Gastroesophageal sphincter (tissue), 4 donors: ENCODE results near the gene ZNF555. TPM values are rescaled to one million over a fixed set of nuclear protein-coding genes. Genes with fewer than 3 reads are reported as not detected.
"Not testable (repeated sequence)": the region's sequence is repeated elsewhere in the genome, so short reads cannot be mapped to it uniquely, and the experiment has no call there.

Experiments used
- ATAC-seq: fragments of 150-250 bp; one replicate; pipeline ENCODE4 v1.9.1; 2016; ENCODE audit warnings: mild to moderate bottlenecking, moderate library complexity
- H3K27ac ChIP-seq, 4 donors: fragments of 200-600 bp; sonication (generic) in 3 of 4; 1 replicate in 3 of 4; 2 replicates in 1 of 4; pipeline ENCODE4 v1.5.1; 2016 to 2019
- H3K27me3 ChIP-seq: fragments of 200-600 bp; sonication (generic); one replicate; pipeline ENCODE4 v1.5.1; 2019
- H3K36me3 ChIP-seq, 2 donors: fragments of 200-600 bp; sonication (generic); one replicate each; pipeline ENCODE4 v1.5.1; 2019; ENCODE audit warnings: control low read depth in 1 of 2
- H3K4me1 ChIP-seq, 3 donors: fragments of 200-600 bp; sonication (generic); 1 replicate in 2 of 3; 2 replicates in 1 of 3; pipeline ENCODE4 v1.5.1; 2016 to 2019; ENCODE audit warnings: control low read depth in 2 of 3
- H3K4me3 ChIP-seq, 2 donors: fragments of 200-600 bp; sonication (generic); one replicate each; pipeline ENCODE4 v1.5.1; 2019; ENCODE audit warnings: mild to moderate bottlenecking in 1 of 2, moderate library complexity in 1 of 2
- H3K9me3 ChIP-seq, 3 donors: fragments of 200-600 bp; sonication (generic); one replicate each; pipeline ENCODE4 v1.5.1; 2017 to 2019; ENCODE audit warnings: control low read depth in 2 of 3
- CTCF ChIP-seq, 4 experiments: fragments of 200-600 bp in 2 of 4; fragments of 450-650 bp in 2 of 4; sonication (generic) in 1 of 4; IDR thresholded peaks; one replicate each; pipeline ENCODE4 v1.5.1; 2017 to 2019; ENCODE audit warnings: antibody characterized with exemption in 4 of 4, mild to moderate bottlenecking in 2 of 4, moderate library complexity in 2 of 4
- EP300 ChIP-seq: sonication (generic); formaldehyde crosslinking; IDR thresholded peaks from one replicate; pipeline ENCODE4 v1.6.1; 2017; ENCODE audit warnings: antibody characterized with exemption, mild to moderate bottlenecking
- POLR2A ChIP-seq, 2 donors: fragments of 450-650 bp; IDR thresholded peaks; one replicate each; pipeline ENCODE4 v1.6.1; 2017; ENCODE audit warnings: antibody characterized with exemption in 2 of 2, mild to moderate bottlenecking in 2 of 2, moderate library complexity in 1 of 2
- POLR2AphosphoS5 ChIP-seq: sonication (generic); formaldehyde crosslinking; IDR thresholded peaks from one replicate; pipeline ENCODE4 v1.6.1; 2017; ENCODE audit warnings: antibody characterized with exemption
- WGBS, 2 donors: methylation state at CpG; one replicate each; pipeline ENCODE4 v1.1.5; 2018; ENCODE audit warnings: low coverage in 1 of 2; 5-methylcytosine and 5-hydroxymethylcytosine counted together
- total RNA-seq, 4 donors: library from RNA; depleted of rRNA; stranded (reverse); fragments of >200 nt; gene quantifications; one replicate each; pipeline ENCODE4 v1.1.0, GENCODE V29; 2016

The ZNF555 gene
- total RNA-seq, 4 donors from 2014 or later = 4.2 to 10.9 (median 7.6) TPM

GRCh38 chr19:2814426-2814825, 26.8 kb upstream of the ZNF555 start:
- no CpG with 5 or more reads among the region's 11 CpGs for WGBS, 2 donors
- peaks cover 0 to 58% of the 10 kb centered on the region in 2 donors for H3K36me3 ChIP-seq
- no peaks in the 10 kb centered on the region for H3K4me1 ChIP-seq
- H3K9me3 ChIP-seq = no peaks in the 10 kb centered on the region
- H3K4me3 ChIP-seq = no peak overlapping the region
- H3K27me3 ChIP-seq = no peaks in the 10 kb centered on the region
- ATAC-seq = no peak
- no peak for TF ChIP-seq POLR2A (IDR thresholded peaks at IDR 0.05)
- TF ChIP-seq CTCF (IDR thresholded peaks at IDR 0.05) = no peak
- TF ChIP-seq EP300 = no peak
- no peak for TF ChIP-seq POLR2AphosphoS5
- no peak overlapping the region for H3K27ac ChIP-seq

DNA sequence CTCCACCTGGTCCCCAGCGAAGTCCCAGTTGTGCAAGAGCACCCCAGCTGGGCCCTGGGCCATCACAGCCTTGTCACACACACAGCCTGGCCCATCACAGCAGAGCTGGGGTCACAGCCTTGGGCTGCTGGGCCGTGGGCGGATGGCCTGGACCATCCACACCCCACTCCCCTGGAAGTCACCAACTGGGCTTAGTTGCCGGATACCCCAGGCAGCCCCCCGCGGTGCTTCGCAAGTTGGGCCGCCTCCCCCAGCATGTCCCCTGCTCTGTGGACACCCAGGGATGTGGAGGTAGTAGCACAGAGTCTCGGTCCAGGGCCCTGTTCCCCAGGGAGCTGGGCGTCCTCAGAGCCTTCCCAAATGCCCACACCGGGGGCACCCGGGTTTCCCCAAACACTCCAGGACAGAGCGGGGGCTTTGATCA, 26.1 kb upstream of the ZNF555 start:
- no peaks in the 10 kb centered on the region for H3K27me3 ChIP-seq
- 100% methylated on average over 1 of the region's 13 CpGs; no CpG with 5 or more reads in 1 of the 2 donors for WGBS, 2 donors
- H3K36me3 ChIP-seq = peaks cover 0 to 50% of the 10 kb centered on the region in 2 donors
- peaks cover 0 to 2% (median 0%) of the 10 kb centered on the region in 3 donors for H3K4me1 ChIP-seq
- no peak for TF ChIP-seq CTCF (IDR thresholded peaks at IDR 0.05)
- no peak for TF ChIP-seq POLR2A (IDR thresholded peaks at IDR 0.05)
- no peak for TF ChIP-seq POLR2AphosphoS5
- TF ChIP-seq EP300 = no peak
- no peak for ATAC-seq
- H3K9me3 ChIP-seq = no peaks in the 10 kb centered on the region
- no peak overlapping the region for H3K4me3 ChIP-seq
- no peak overlapping the region for H3K27ac ChIP-seq

GRCh38 chr19:2815923-2816322, 25.4 kb upstream of the ZNF555 start:
- H3K36me3 ChIP-seq = peaks cover 0 to 43% of the 10 kb centered on the region in 2 donors
- H3K4me3 ChIP-seq = no peak overlapping the region
- H3K4me1 ChIP-seq = peaks cover 0 to 10% (median 2%) of the 10 kb centered on the region in 3 donors
- TF ChIP-seq POLR2A (IDR thresholded peaks at IDR 0.05) (no peak), POLR2AphosphoS5 (no peak), EP300 (no peak), CTCF (IDR thresholded peaks at IDR 0.05) (no peak)
- no peaks in the 10 kb centered on the region for H3K9me3 ChIP-seq
- no peak overlapping the region for H3K27ac ChIP-seq
- no peaks in the 10 kb centered on the region for H3K27me3 ChIP-seq
- WGBS, 2 donors = 60 to 88% methylated on average over 1 to 4 of the region's 15 CpGs
- no peak for ATAC-seq

GRCh38 chr19:2816641-2817040, 24.6 kb upstream of the ZNF555 start:
- no peak for TF ChIP-seq EP300
- no peak for TF ChIP-seq POLR2A (IDR thresholded peaks at IDR 0.05)
- no peak for TF ChIP-seq CTCF (IDR thresholded peaks at IDR 0.05)
- TF ChIP-seq POLR2AphosphoS5 = no peak
- Histone ChIP-seq H3K4me3 (no peak overlapping the region), H3K27ac (no peak overlapping the region), H3K9me3 (no peaks in the 10 kb centered on the region), H3K27me3 (no peaks in the 10 kb centered on the region), H3K4me1 (peaks cover 0 to 14% (median 4%) of the 10 kb centered on the region in 3 donors), H3K36me3 (peaks cover 0 to 35% of the 10 kb centered on the region in 2 donors)
- ATAC-seq = no peak
- 66 to 85% methylated on average over 5 to 10 of the region's 16 CpGs for WGBS, 2 donors

- H3K27ac ChIP-seq, H3K9me3 ChIP-seq, H3K27me3 ChIP-seq, ATAC-seq, H3K4me3 ChIP-seq: not testable (repeated sequence)
- peaks cover 0 to 14% (median 4%) of the 10 kb centered on the region in 3 donors for H3K4me1 ChIP-seq
- peaks cover 0 to 29% of the 10 kb centered on the region in 2 donors for H3K36me3 ChIP-seq
- 50 to 60% methylated on average over 13 to 19 of the region's 22 CpGs for WGBS, 2 donors
Measured at GRCh38 chr19:2817237-2817829, 23.9 kb upstream of the ZNF555 start.
